ENCODE data around the gene ERG28. TPM values are rescaled to one million over a fixed set of nuclear protein-coding genes. Genes with fewer than 3 reads are reported as not detected.

The ERG28 gene
- total and polyA plus RNA-seq, 2 of the 13 experiments (the other 11 are each of a cell fraction or from before 2014, with no cell fraction given), result 27.3 to 32.3 TPM

- TF ChIP-seq NR2C2 (CRISPR knock-in tag; IDR thresholded peaks at IDR 0.05; ENCODE audit: borderline replicate concordance), result peak; percentile 26; the same call in 1 of the 2 replicates
- peak; percentile 36; the same call in 1 of the 2 replicates for TF ChIP-seq ZNF124 (CRISPR knock-in tag; IDR thresholded peaks at IDR 0.05)
- TF ChIP-seq SUZ12 (IDR thresholded peaks at IDR 0.05; ENCODE audit: low read depth, low read length), result no peak
- TF ChIP-seq FUBP1 (CRISPR knock-in tag; IDR thresholded peaks at IDR 0.05; ENCODE audit: borderline replicate concordance), result no peak
- TF ChIP-seq ZNF335 (CRISPR knock-in tag; IDR thresholded peaks at IDR 0.05), result peak; percentile 64; the same call in 1 of the 2 replicates
- no peak for TF ChIP-seq ZFP37 (CRISPR knock-in tag; IDR thresholded peaks at IDR 0.05; ENCODE audit: borderline replicate concordance)
- no peak for TF ChIP-seq ZBTB25 (CRISPR knock-in tag; IDR thresholded peaks at IDR 0.05)
- peak; percentile 85 for TF ChIP-seq RFX1 (IDR thresholded peaks at IDR 0.05)
- TF ChIP-seq ARNTL (CRISPR knock-in tag; IDR thresholded peaks at IDR 0.05), result peak; percentile 60; the same call in 1 of the 2 replicates
- TF ChIP-seq ZBTB3 (CRISPR knock-in tag; IDR thresholded peaks at IDR 0.05; ENCODE audit: borderline replicate concordance, low read depth), result no peak
- 0 out of 2 replicates have a peak, but pooled peaks have one; percentile 23 for TF ChIP-seq MEF2D (CRISPR knock-in tag; IDR thresholded peaks at IDR 0.05)
- TF ChIP-seq TAF1 (CRISPR knock-in tag; IDR thresholded peaks at IDR 0.05), result peak; percentile 61
- TF ChIP-seq TRAFD1 (CRISPR knock-in tag; IDR thresholded peaks at IDR 0.05; ENCODE audit: borderline replicate concordance), result no peak
- TF ChIP-seq THAP11 (CRISPR knock-in tag; IDR thresholded peaks at IDR 0.05), result peak; percentile 90
- TF ChIP-seq RFX5 (IDR thresholded peaks at IDR 0.05; ENCODE audit: low read depth, low read length), result peak; percentile 35; the same call in 1 of the 2 replicates
- no peak for TF ChIP-seq ZNF615 (CRISPR knock-in tag; IDR thresholded peaks at IDR 0.05; ENCODE audit: borderline replicate concordance)
- TF ChIP-seq DMAP1 (CRISPR knock-in tag; IDR thresholded peaks at IDR 0.05), result peak; percentile 61
- peak; percentile 74; the same call in 1 of the 3 replicates for TF ChIP-seq MXI1 (IDR thresholded peaks at IDR 0.05; ENCODE audit: borderline replicate concordance, low read depth, low read length)
- no peak for TF ChIP-seq SRSF1 (optimal IDR thresholded peaks at IDR 0.05; ENCODE audit: low read depth, low read length)
- peak; percentile 48 for TF ChIP-seq ELF1 (CRISPR knock-in tag; IDR thresholded peaks at IDR 0.05)
- peak; percentile 44 for TF ChIP-seq ATF7 (IDR thresholded peaks at IDR 0.05)
- TF ChIP-seq ATF7 (CRISPR knock-in tag; IDR thresholded peaks at IDR 0.05), result no peak
- no peak for TF ChIP-seq ZNF672 (CRISPR knock-in tag; IDR thresholded peaks at IDR 0.05)
- peak; percentile 83; the same call in 1 of the 2 replicates for TF ChIP-seq ZNF501 (CRISPR knock-in tag; IDR thresholded peaks at IDR 0.05)
- no peak; the same call in 1 of the 2 replicates for TF ChIP-seq HOXA5 (CRISPR knock-in tag; IDR thresholded peaks at IDR 0.05)
- TF ChIP-seq ZNF841 (CRISPR knock-in tag; IDR thresholded peaks at IDR 0.05; ENCODE audit: borderline replicate concordance), result no peak
- no peak for TF ChIP-seq ZNF567 (CRISPR knock-in tag; IDR thresholded peaks at IDR 0.05; ENCODE audit: borderline replicate concordance)
- TF ChIP-seq RBM39 (IDR thresholded peaks at IDR 0.05; ENCODE audit: low read depth, low read length, poor library complexity, severe bottlenecking), result no peak
Measured at GRCh38 chr14:75660630-75661498, at the start of gene ERG28, which contains the start of gene TTLL5 (continued).

Measured in HepG2 (cell line).